GOT3 (cell line): Measurements from ENCODE around the gene TGFBR3.
"Not testable (repeated sequence)": the region's sequence is repeated elsewhere in the genome, so short reads cannot be mapped to it uniquely, and the experiment has no call there.

ENCODE experiments used
- DNase-seq: peaks from one replicate; lab custom pipeline; 2025; ENCODE audit warnings: mixed read lengths; lab: John Stamatoyannopoulos, UW

TGFBR3 gene

GRCh38 chr1:91847851-91848250 lies 38.1 kb downstream of the TGFBR3 start:
- DNase-seq: no peak

DNA sequence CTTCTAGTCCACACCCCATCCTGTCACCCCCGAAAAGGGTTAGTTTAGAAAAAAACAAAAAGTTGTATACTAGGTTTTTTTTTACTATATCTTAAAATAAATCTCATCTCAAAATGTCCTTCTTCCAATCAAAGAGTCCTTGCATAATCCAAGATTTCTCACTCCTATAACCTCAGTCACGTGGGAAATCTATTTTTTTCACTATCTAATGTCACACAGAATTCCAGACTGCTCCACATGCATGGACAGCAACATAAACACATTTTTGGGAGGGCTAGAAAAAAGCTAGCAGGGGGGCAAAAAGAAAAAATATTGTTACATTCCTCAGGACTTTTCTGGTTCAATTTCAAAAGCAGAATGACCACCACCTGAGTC lies 39.3 kb downstream of the TGFBR3 start:
- no peak for DNase-seq

- DNase-seq: no peak
Measured at GRCh38 chr1:91846007-91846638, 39.8 kb downstream of the TGFBR3 start.

GRCh38 chr1:91844862-91845528 lies 41.0 kb downstream of the TGFBR3 start:
- DNase-seq: no peak

- DNase-seq: no peak
Measured at GRCh38 chr1:91843843-91844242, 42.1 kb downstream of the TGFBR3 start.

DNA sequence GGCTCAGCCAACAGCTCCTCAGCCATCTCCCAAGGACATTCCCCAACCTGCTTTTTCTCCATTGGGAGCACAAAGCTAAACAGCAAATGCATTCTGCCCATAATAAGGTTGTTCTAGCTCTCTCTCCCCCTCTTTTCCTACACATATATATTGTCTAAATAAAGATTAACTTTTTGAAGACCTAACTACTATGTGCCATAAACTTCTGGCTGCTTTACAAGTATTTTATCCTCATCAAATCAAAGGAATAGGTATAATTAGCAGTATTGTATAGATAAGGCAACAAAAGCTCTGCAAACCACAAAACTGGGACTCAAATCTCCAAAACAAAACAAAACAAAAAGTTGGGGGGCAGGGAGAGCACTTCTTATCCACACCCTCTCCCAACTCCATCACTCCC lies 43.4 kb downstream of the TGFBR3 start:
- no peak for DNase-seq

- no peak for DNase-seq
Measured at GRCh38 chr1:91842056-91842455, 43.9 kb downstream of the TGFBR3 start.

DNA sequence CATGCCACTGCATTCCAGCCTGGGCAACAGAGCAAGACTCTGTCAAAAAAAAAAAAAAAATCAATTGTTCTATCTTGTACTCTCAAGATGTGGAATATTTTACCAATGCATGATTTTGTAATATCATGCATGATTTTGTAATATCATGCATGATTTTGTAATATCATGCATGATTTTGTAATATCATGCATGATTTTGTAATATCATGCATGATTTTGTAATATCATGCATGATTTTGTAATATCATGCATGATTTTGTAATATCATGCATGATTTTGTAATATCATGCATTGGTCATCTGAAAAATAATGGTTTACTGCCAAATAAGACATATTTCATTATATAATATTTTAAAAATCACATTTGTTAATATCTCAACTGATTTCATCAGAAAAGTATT lies 45.7 kb downstream of the TGFBR3 start:
- not testable (repeated sequence) for DNase-seq

DNA sequence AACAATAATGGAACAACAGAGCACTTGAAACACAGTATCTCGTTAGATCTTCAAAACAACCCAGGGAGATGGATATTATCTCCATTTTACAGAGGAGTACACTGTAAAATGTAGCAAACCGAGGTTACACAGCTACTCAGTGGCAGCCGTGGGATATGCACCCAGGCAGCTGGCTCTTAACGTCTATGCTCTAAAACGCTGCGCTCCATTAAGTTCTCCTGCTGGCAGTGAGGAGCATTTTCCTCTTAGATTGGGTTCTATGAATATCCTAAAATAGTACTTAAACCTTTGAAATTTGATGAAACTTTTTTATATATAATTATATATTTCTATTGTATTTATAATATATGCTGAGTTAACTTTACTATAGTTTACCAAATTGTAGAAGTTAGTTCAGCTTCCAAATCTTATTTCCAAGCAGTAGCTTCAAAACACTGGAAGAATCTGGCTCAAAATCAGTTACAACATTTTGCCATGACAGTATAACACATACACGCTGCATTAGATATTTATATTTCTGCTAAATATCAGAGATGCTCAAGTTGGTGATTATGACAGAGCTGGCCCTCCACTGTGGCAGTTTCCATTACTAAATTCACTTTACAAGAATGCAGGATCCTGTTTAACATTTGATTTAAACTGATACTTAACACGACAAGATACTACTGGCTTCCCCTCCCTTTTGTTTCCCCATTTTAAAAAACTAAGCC lies 49.5 kb downstream of the TGFBR3 start:
- DNase-seq: no peak

DNA sequence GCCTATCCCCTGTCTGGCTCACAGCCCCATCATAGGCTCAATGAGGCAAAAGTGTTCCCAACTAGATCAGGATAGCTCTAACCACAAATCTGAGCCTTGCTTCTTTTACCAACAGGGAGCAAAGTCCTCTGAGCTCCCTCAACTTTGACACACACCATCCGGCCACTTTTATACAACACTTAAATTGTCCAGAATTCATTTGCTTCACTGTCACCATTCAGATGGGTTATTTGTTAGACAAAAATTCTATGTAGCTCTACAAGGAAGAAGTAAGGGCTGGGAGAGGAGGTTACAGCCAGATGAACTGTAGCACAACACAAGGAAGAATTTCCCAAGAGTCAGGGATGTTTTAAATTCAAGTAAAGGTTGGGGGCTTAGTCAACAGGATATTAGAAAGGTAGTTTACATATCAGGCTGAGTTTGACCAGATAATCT lies 50.8 kb downstream of the TGFBR3 start:
- no peak for DNase-seq

DNA sequence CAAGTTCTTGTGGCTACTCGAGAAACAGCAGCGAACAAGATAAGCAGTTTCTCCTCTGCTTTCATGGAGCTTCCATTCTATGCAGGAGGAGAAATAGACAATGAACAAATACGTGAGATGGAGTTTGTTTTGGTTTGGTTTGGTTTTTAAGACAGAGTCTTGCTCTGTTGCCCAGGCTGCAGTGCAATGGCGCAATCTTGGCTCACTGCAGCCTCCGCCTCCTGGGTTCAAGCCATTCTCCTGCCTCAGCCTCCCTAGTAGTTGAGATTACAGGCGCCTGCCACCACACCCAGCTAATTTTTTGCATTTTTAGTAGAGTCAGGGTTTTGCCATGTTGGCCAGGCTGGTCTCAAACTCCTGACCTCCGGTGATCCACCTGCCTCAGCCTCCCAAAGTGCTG lies 51.4 kb downstream of the TGFBR3 start:
- not testable (repeated sequence) for DNase-seq

DNA sequence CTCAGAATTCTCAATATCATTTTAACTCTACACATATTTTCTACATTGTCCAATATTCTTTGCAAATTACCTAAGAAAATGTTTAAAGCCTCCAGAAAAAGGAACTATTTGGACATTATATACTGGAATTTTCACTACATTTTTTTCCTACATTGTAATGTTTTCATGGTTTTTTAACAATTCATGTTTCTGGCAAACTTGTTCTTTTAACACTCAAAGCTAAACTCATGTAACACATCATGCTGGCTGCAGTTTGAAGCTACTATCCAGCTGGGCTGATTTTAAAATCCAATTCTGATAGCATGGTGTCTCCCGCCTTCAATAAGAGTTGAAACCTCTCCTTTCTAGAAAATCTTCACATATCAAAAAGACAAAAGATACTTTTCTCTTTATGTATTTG lies 52.0 kb downstream of the TGFBR3 start:
- no peak for DNase-seq

- DNase-seq: no peak
Measured at GRCh38 chr1:91831132-91831930, 54.6 kb downstream of the TGFBR3 start.

DNA sequence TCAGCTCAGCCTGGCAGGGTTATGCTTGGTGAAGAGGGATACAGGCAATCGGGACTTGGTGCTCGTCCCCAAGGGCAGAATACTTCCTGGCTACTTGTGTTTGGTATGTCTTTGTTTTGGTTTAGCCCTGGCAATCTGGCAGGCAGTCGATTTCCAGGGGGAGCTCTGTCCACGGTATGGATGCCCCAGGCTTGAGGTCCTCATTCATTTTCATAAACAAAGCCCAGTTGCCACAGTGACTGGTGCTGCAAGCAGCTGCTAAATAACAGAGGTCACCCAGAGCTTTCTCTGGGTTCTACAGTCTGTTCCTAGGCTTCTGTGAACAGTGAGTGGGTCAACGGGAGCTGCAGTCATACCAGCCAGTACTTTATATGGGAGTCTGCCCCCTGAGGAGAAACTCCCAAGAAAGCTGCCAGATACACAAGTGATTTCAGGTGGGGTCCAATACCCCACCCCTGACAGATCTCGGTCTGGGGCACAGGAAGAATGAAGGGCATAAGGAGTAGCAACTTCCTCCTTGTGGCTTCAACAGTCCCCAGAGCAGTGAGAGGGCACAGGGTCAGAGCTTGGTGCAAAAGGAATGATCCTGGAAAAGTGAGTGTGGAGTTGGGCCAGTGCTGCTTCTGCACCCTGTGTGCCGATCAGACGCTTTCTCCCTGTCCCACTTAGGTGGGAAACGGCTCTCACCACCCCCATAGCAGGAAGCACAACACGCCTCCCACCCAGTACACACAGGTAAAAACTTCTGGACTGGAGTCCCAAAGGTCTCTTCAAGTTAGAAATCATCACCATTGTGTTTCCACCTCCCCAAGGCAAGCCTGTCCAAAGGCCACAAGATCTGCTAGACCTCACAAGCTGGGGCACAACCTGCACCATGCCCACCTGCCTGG lies 55.5 kb downstream of the TGFBR3 start:
- DNase-seq: no peak

DNA sequence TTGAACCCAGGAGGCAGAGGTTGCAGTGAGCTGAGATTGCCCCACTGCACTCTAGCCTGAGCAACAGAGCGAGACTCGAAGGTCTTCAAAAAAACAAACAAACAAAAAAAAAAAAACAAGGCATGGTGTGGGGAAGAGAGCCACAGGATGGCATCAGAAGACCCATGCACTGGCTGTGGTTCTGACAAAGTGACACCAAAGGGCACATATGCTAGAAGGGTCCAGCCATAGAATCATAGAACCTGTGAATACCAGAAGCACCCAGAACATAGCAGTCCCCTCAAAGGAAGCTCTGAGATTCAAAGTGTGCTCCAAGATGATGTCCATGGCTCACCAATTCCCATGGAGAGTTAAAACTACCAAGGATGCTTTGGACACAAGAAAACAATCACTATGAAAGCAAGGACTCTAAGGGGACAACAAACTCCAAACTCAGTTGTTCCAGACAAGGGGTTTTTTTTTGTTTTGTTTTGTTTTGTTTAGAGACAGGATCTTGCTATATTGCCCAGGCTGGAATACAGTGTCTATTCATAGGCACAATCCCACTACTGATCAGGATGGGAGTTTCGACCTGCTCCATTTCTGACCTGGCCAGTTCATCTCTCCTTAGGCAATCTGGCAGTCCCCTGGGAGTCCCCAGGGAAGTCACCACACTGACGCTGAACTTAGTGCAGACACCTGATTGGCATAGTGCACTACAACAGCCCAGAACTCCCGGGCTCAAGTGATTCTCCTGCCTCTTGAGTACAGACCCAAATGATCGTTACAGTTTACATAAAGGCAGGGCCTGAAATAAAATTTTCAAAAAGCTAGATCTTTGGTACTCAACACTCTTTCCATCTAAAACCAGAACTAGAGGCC lies 56.4 kb downstream of the TGFBR3 start:
- no peak for DNase-seq

- no peak for DNase-seq
Measured at GRCh38 chr1:91828583-91829281, 57.2 kb downstream of the TGFBR3 start.

GRCh38 chr1:91827459-91828321 lies 58.3 kb downstream of the TGFBR3 start:
- no peak for DNase-seq

DNA sequence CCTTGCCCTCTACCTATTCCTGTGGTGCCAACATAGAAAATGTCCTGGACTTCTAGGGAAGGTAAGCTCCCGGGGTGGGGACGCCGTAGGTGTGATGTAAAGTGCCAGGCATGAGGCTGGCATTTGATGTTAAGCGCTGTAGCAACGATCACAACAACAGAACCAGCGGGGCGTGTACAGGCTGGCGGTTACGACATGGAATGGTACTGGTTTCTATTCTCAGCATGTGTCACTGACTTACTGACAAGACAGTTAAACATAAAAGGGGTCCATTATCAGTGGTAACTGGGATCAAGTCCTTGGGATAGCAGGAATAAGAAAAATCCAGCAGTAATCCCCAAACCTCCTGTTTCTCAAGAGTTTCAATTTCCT lies 58.9 kb downstream of the TGFBR3 start:
- no peak for DNase-seq

- no peak for DNase-seq
Measured at GRCh38 chr1:91826649-91827048, 59.3 kb downstream of the TGFBR3 start.
